ENCODE data around the gene GAB3.

Gene GAB3

GRCh38 chrX:154791939-154792338, 41.1 kb upstream of the GAB3 start:
- CTCF ChIA-PET: interaction anchor here (0.6 kb wide), 1 partner anchor 9 kb away, joined by 3 read pairs; no protein-coding TSS in a partner anchor
- peaks cover 2 to 16% (median 8%) of the 10 kb centered on the region in 4 experiments for H3K4me1 ChIP-seq (ENCODE audit: control extremely low read depth in 1 of 4, control insufficient read depth in 4 of 4, insufficient read depth in 4 of 4, low read length in 3 of 4)
- no peak for DNase-seq

GRCh38 chrX:154791467-154791866, 40.6 kb upstream of the GAB3 start:
- POLR2A ChIA-PET: no interaction called here
- Histone ChIP-seq H3K27ac (ENCODE audit: insufficient read depth in 1 of 2, low read depth in 1 of 2, low read length in 2 of 2, poor library complexity in 1 of 2, severe bottlenecking in 2 of 2) (no peak overlapping the region), H3K36me3 (ENCODE audit: control insufficient read depth in 4 of 4, insufficient read depth in 4 of 4, low read length in 3 of 4) (peaks cover 0 to 24% (median 12%) of the 10 kb centered on the region in 4 experiments), H3K4me1 (ENCODE audit: control extremely low read depth in 1 of 4, control insufficient read depth in 4 of 4, insufficient read depth in 4 of 4, low read length in 3 of 4) (peaks cover 0 to 12% (median 6%) of the 10 kb centered on the region in 4 experiments), H3K9me3 (ENCODE audit: control extremely low read depth in 1 of 5, control insufficient read depth in 4 of 5, insufficient read depth in 2 of 5, low read depth in 1 of 5, low read length in 4 of 5) (peaks cover 0 to 2% (median 0%) of the 10 kb centered on the region in 5 experiments), H3K4me3 (ENCODE audit: control insufficient read depth in 1 of 7, extremely low read depth in 1 of 7, insufficient read depth in 4 of 7, low read depth in 2 of 7, low read length in 6 of 7) (no peak overlapping the region), H3K27me3 (replicated peaks in 2 of 5; ENCODE audit: control insufficient read depth in 4 of 5, insufficient read depth in 5 of 5, low read length in 4 of 5) (no peaks in the 10 kb centered on the region)
- no peak for DNase-seq
- CTCF ChIA-PET: interaction anchor here (0.6 to 1.1 kb wide), 2 partner anchors 9 kb away, joined by 3 read pairs; no protein-coding TSS in a partner anchor
- whole genome bisulfite sequencing (ENCODE audit: insufficient coverage): 80% methylated on average over 4 of the region's 4 CpGs

More at GRCh38 chrX:154791939-154792338, 41.1 kb upstream of the GAB3 start:
- POLR2A ChIA-PET: no interaction called here
- Histone ChIP-seq H3K9me3 (ENCODE audit: control extremely low read depth in 1 of 5, control insufficient read depth in 4 of 5, insufficient read depth in 2 of 5, low read depth in 1 of 5, low read length in 4 of 5) (peaks cover 0 to 2% (median 0%) of the 10 kb centered on the region in 5 experiments), H3K27me3 (replicated peaks in 2 of 5; ENCODE audit: control insufficient read depth in 4 of 5, insufficient read depth in 5 of 5, low read length in 4 of 5) (no peaks in the 10 kb centered on the region), H3K36me3 (ENCODE audit: control insufficient read depth in 4 of 4, insufficient read depth in 4 of 4, low read length in 3 of 4) (peaks cover 0 to 24% (median 12%) of the 10 kb centered on the region in 4 experiments), H3K4me3 (ENCODE audit: control insufficient read depth in 1 of 7, extremely low read depth in 1 of 7, insufficient read depth in 4 of 7, low read depth in 2 of 7, low read length in 6 of 7) (no peak overlapping the region), H3K27ac (ENCODE audit: insufficient read depth in 1 of 2, low read depth in 1 of 2, low read length in 2 of 2, poor library complexity in 1 of 2, severe bottlenecking in 2 of 2) (no peak overlapping the region)
- 91% methylated on average over 8 of the region's 8 CpGs for WGBS (ENCODE audit: insufficient coverage)

- H3K4me1 ChIP-seq (ENCODE audit: control extremely low read depth in 1 of 4, control insufficient read depth in 4 of 4, insufficient read depth in 4 of 4, low read length in 3 of 4): peaks cover 5 to 33% (median 26%) of the 10 kb centered on the region in 4 experiments
- peak overlapping the region in 1 of 7 experiments; percentile 28 for H3K4me3 ChIP-seq (ENCODE audit: control insufficient read depth in 1 of 7, extremely low read depth in 1 of 7, insufficient read depth in 4 of 7, low read depth in 2 of 7, low read length in 6 of 7)
- ChIA-PET CTCF (interaction anchor here (0.5 to 1.0 kb wide), 4 partner anchors 35 to 63 kb away, joined by 3 to 4 read pairs (median 3); partner anchors contain the start of gene GAB3), POLR2A (no interaction called here)
- H3K36me3 ChIP-seq (ENCODE audit: control insufficient read depth in 4 of 4, insufficient read depth in 4 of 4, low read length in 3 of 4): peaks cover 0 to 30% (median 11%) of the 10 kb centered on the region in 4 experiments
- DNase-seq: peak in 1 of 3 donors; percentile 36
- H3K27me3 ChIP-seq (replicated peaks in 2 of 5; ENCODE audit: control insufficient read depth in 4 of 5, insufficient read depth in 5 of 5, low read length in 4 of 5): no peaks in the 10 kb centered on the region
- peaks cover 0 to under 1% (median 0%) of the 10 kb centered on the region in 5 experiments for H3K9me3 ChIP-seq (ENCODE audit: control extremely low read depth in 1 of 5, control insufficient read depth in 4 of 5, insufficient read depth in 2 of 5, low read depth in 1 of 5, low read length in 4 of 5)
- 58% methylated on average over 5 of the region's 6 CpGs for WGBS (ENCODE audit: insufficient coverage)
- H3K27ac ChIP-seq (ENCODE audit: insufficient read depth in 1 of 2, low read depth in 1 of 2, low read length in 2 of 2, poor library complexity in 1 of 2, severe bottlenecking in 2 of 2): no peak overlapping the region
Measured at GRCh38 chrX:154785716-154786115, 34.8 kb upstream of the GAB3 start.

- Histone ChIP-seq H3K36me3 (ENCODE audit: control insufficient read depth in 4 of 4, insufficient read depth in 4 of 4, low read length in 3 of 4) (peaks cover 0 to 28% (median 10%) of the 10 kb centered on the region in 4 experiments), H3K9me3 (ENCODE audit: control extremely low read depth in 1 of 5, control insufficient read depth in 4 of 5, insufficient read depth in 2 of 5, low read depth in 1 of 5, low read length in 4 of 5) (no peaks in the 10 kb centered on the region), H3K4me1 (ENCODE audit: control extremely low read depth in 1 of 4, control insufficient read depth in 4 of 4, insufficient read depth in 4 of 4, low read length in 3 of 4) (peaks cover 5 to 33% (median 26%) of the 10 kb centered on the region in 4 experiments), H3K27me3 (replicated peaks in 2 of 5; ENCODE audit: control insufficient read depth in 4 of 5, insufficient read depth in 5 of 5, low read length in 4 of 5) (no peaks in the 10 kb centered on the region), H3K27ac (ENCODE audit: insufficient read depth in 1 of 2, low read depth in 1 of 2, low read length in 2 of 2, poor library complexity in 1 of 2, severe bottlenecking in 2 of 2) (peak overlapping the region in 1 of 2 experiments; percentile 58), H3K4me3 (ENCODE audit: control insufficient read depth in 1 of 7, extremely low read depth in 1 of 7, insufficient read depth in 4 of 7, low read depth in 2 of 7, low read length in 6 of 7) (peak overlapping the region in 3 of 7 experiments; percentile 0 to 45 (median 24))
- 81% methylated on average over 9 of the region's 13 CpGs for WGBS (ENCODE audit: insufficient coverage)
- ChIA-PET POLR2A (no interaction called here), CTCF (interaction anchor here (1.0 to 1.1 kb wide), 2 partner anchors 13 kb away, joined by 3 read pairs; no protein-coding TSS in a partner anchor)
- peak in 2 of 3 donors; percentile 40 to 53 for DNase-seq
Measured at GRCh38 chrX:154784149-154784995, 33.5 kb upstream of the GAB3 start.

- CTCF ChIA-PET: interaction anchor here (1.8 kb wide), 1 partner anchor 32 kb away, joined by 5 read pairs; no protein-coding TSS in a partner anchor
- Histone ChIP-seq H3K4me1 (ENCODE audit: control extremely low read depth in 1 of 4, control insufficient read depth in 4 of 4, insufficient read depth in 4 of 4, low read length in 3 of 4) (peaks cover 4 to 28% (median 23%) of the 10 kb centered on the region in 4 experiments), H3K27me3 (replicated peaks in 2 of 5; ENCODE audit: control insufficient read depth in 4 of 5, insufficient read depth in 5 of 5, low read length in 4 of 5) (no peaks in the 10 kb centered on the region), H3K27ac (ENCODE audit: insufficient read depth in 1 of 2, low read depth in 1 of 2, low read length in 2 of 2, poor library complexity in 1 of 2, severe bottlenecking in 2 of 2) (no peak overlapping the region), H3K9me3 (ENCODE audit: control extremely low read depth in 1 of 5, control insufficient read depth in 4 of 5, insufficient read depth in 2 of 5, low read depth in 1 of 5, low read length in 4 of 5) (no peaks in the 10 kb centered on the region), H3K4me3 (ENCODE audit: control insufficient read depth in 1 of 7, extremely low read depth in 1 of 7, insufficient read depth in 4 of 7, low read depth in 2 of 7, low read length in 6 of 7) (no peak overlapping the region), H3K36me3 (ENCODE audit: control insufficient read depth in 4 of 4, insufficient read depth in 4 of 4, low read length in 3 of 4) (peaks cover 7 to 48% (median 23%) of the 10 kb centered on the region in 4 experiments)
- no peak for DNase-seq
- WGBS (ENCODE audit: insufficient coverage): 84% methylated on average over 2 of the region's 9 CpGs
- POLR2A ChIA-PET: no interaction called here
Measured at GRCh38 chrX:154780968-154781367, 30.1 kb upstream of the GAB3 start.

- Histone ChIP-seq H3K36me3 (ENCODE audit: control insufficient read depth in 4 of 4, insufficient read depth in 4 of 4, low read length in 3 of 4) (peaks cover 11 to 61% (median 35%) of the 10 kb centered on the region in 4 experiments), H3K4me3 (ENCODE audit: control insufficient read depth in 1 of 7, extremely low read depth in 1 of 7, insufficient read depth in 4 of 7, low read depth in 2 of 7, low read length in 6 of 7) (no peak overlapping the region), H3K9me3 (ENCODE audit: control extremely low read depth in 1 of 5, control insufficient read depth in 4 of 5, insufficient read depth in 2 of 5, low read depth in 1 of 5, low read length in 4 of 5) (peaks cover 0 to under 1% (median 0%) of the 10 kb centered on the region in 5 experiments), H3K4me1 (ENCODE audit: control extremely low read depth in 1 of 4, control insufficient read depth in 4 of 4, insufficient read depth in 4 of 4, low read length in 3 of 4) (peaks cover 0 to 11% (median 8%) of the 10 kb centered on the region in 4 experiments), H3K27ac (ENCODE audit: insufficient read depth in 1 of 2, low read depth in 1 of 2, low read length in 2 of 2, poor library complexity in 1 of 2, severe bottlenecking in 2 of 2) (no peak overlapping the region), H3K27me3 (replicated peaks in 2 of 5; ENCODE audit: control insufficient read depth in 4 of 5, insufficient read depth in 5 of 5, low read length in 4 of 5) (no peaks in the 10 kb centered on the region)
- WGBS (ENCODE audit: insufficient coverage): 88% methylated on average over 2 of the region's 4 CpGs
- DNase-seq: no peak
- POLR2A ChIA-PET: no interaction called here
- CTCF ChIA-PET: no interaction called here
Measured at GRCh38 chrX:154779261-154779660, 28.4 kb upstream of the GAB3 start.
